GM12878 (cell line): ENCODE data around the gene SUGCT. TPM values are rescaled to one million over a fixed set of nuclear protein-coding genes. Genes with fewer than 3 reads are reported as not detected.

Source experiments
- ATAC-seq: fragments of 200-7000 bp; cut with Tn5 transposase; 3 replicates; pipeline ENCODE4 v1.9.1; 2020; ENCODE audit warnings: mild to moderate bottlenecking, moderate library complexity
- BruUV-seq: library from RNA; stranded (reverse); fragments of 400-500 nt; replicated peaks from 2 replicates; lab custom pipeline; 2021; lab: Mats Ljungman, UMichigan
- CTCF ChIA-PET: fragments of 300-600 bp; sonication (Branson Sonifier 250); formaldehyde crosslinking; extraction: SDS; loops from one replicate; lab custom pipeline; 2021; ENCODE audit warnings: inconsistent platforms; lab: Yijun Ruan, JAX
- POLR2A ChIA-PET: fragments of 350-600 bp; formaldehyde crosslinking; extraction: SDS; loops from one replicate; lab custom pipeline; 2021; ENCODE audit warnings: inconsistent platforms; lab: Charles Lee
- RAD21 ChIA-PET: fragments of 300-600 bp; sonication (Branson Sonifier 250); formaldehyde crosslinking; loops from one replicate; lab custom pipeline; 2023; ENCODE audit warnings: antibody characterized with exemption; ENCODE audit not compliant: unreplicated experiment; lab: Charles Lee
- SMC1A ChIA-PET: fragments of 300-600 bp; sonication (Branson Sonifier 250); formaldehyde crosslinking; loops from one replicate; lab custom pipeline; 2023; ENCODE audit not compliant: unreplicated experiment, uncharacterized antibody; lab: Charles Lee
- DNase-seq: peaks from one replicate; pipeline ENCODE4 v3.0.0-alpha.2; 2011; ENCODE audit warnings: low read depth, low spot score
- FAIRE-seq: peaks from 3 replicates; lab custom pipeline; 2011; peaks lifted over from hg19 to GRCh38; lab: Jason Lieb, UNC
- H2AFZ ChIP-seq: 2 replicates; pipeline ENCODE4 v1.6.0; 2011; ENCODE audit warnings: low read depth, low read length, control low read depth; ENCODE audit not compliant: control insufficient read depth
- H3K27ac ChIP-seq: 2 replicates; pipeline ENCODE4 v1.5.1; 2011; ENCODE audit warnings: control low read depth; ENCODE audit not compliant: control insufficient read depth, insufficient read depth
- H3K27me3 ChIP-seq, 2 experiments: replicated peaks in 1 of 2; 2 replicates each; pipeline versions ENCODE4 v1.6.0 to v1.6.1; 2011; ENCODE audit warnings: low read length in 1 of 2; ENCODE audit not compliant: control insufficient read depth in 2 of 2, insufficient read depth in 2 of 2
- H3K36me3 ChIP-seq, 2 experiments: 2 replicates each; pipeline ENCODE4 v1.5.1; 2011; ENCODE audit warnings: low read length in 1 of 2; ENCODE audit not compliant: control insufficient read depth in 2 of 2, insufficient read depth in 2 of 2
- H3K4me1 ChIP-seq: 2 replicates; pipeline ENCODE4 v1.6.1; 2011; ENCODE audit warnings: mild to moderate bottlenecking, low read length, moderate library complexity, mixed read lengths; ENCODE audit not compliant: control insufficient read depth, insufficient read depth
- H3K4me2 ChIP-seq: 2 replicates; pipeline ENCODE4 v1.6.0; 2011; ENCODE audit warnings: control low read depth; ENCODE audit not compliant: control insufficient read depth, insufficient read depth
- H3K4me3 ChIP-seq: fragments of 200-600 bp; sonication (generic); 2 replicates; pipeline ENCODE4 v1.5.1; 2016
- H3K79me2 ChIP-seq: 2 replicates; pipeline ENCODE4 v1.6.0; 2011; ENCODE audit warnings: low read length; ENCODE audit not compliant: control insufficient read depth, insufficient read depth
- H3K9ac ChIP-seq: 2 replicates; pipeline ENCODE4 v1.8.0; 2011; ENCODE audit warnings: low read length, control low read depth, mixed read lengths; ENCODE audit not compliant: control insufficient read depth, insufficient read depth
- H3K9me3 ChIP-seq: replicated peaks from 3 replicates; pipeline ENCODE4 v1.5.1; 2011; ENCODE audit warnings: mild to moderate bottlenecking, low read length; ENCODE audit not compliant: control insufficient read depth, insufficient read depth
- H4K20me1 ChIP-seq: 2 replicates; pipeline ENCODE4 v1.6.0; 2011; ENCODE audit not compliant: control insufficient read depth, insufficient read depth
- CEBPZ ChIP-seq: fragments of 150-350 bp; IDR thresholded peaks from 2 replicates; pipeline ENCODE4 v1.6.1; 2016; ENCODE audit warnings: low read depth, low read length
- CHD4 ChIP-seq: fragments of 200-600 bp; sonication (generic); IDR thresholded peaks from 2 replicates; pipeline ENCODE4 v1.6.1; 2016; ENCODE audit warnings: mild to moderate bottlenecking
- E2F8 ChIP-seq: fragments of 450-650 bp; IDR thresholded peaks from 2 replicates; pipeline ENCODE4 v1.6.1; 2018; ENCODE audit warnings: mild to moderate bottlenecking, low read depth, moderate library complexity; ENCODE audit not compliant: partially characterized antibody
- FOXM1 ChIP-seq: IDR thresholded peaks from 2 replicates; pipeline ENCODE4 v1.6.1; 2012; ENCODE audit warnings: low read depth, mild to moderate bottlenecking, inconsistent platforms, low read length, moderate library complexity
- IKZF1 ChIP-seq: fragments of 450-650 bp; conservative IDR thresholded peaks from 2 replicates; pipeline ENCODE4 v1.6.1; 2017; ENCODE audit warnings: antibody characterized with exemption, mild to moderate bottlenecking
- IRF4 ChIP-seq: IDR thresholded peaks from 2 replicates; pipeline ENCODE4 v1.6.1; 2011; ENCODE audit warnings: low read depth, low read length
- LARP7 ChIP-seq: fragments of 450-650 bp; IDR thresholded peaks from 2 replicates; pipeline ENCODE4 v1.6.1; 2017; ENCODE audit warnings: mild to moderate bottlenecking
- NFYA ChIP-seq: IDR thresholded peaks from 2 replicates; pipeline ENCODE4 v1.6.1; 2011; ENCODE audit warnings: low read depth, mild to moderate bottlenecking, low read length, improper control_type of control experiment, borderline replicate concordance
- SMAD5 ChIP-seq: IDR thresholded peaks from 2 replicates; pipeline ENCODE4 v1.6.1; 2016; ENCODE audit warnings: antibody characterized with exemption, low read depth
- SPI1 ChIP-seq: IDR thresholded peaks from 2 replicates; pipeline ENCODE4 v1.6.1; 2011; ENCODE audit warnings: low read depth, mild to moderate bottlenecking, low read length, moderate library complexity, borderline replicate concordance; ENCODE audit not compliant: insufficient read depth
- SREBF2 ChIP-seq: IDR thresholded peaks from 2 replicates; pipeline ENCODE4 v1.6.1; 2012; ENCODE audit warnings: mild to moderate bottlenecking, low read length
- YY1 ChIP-seq: IDR thresholded peaks from 2 replicates; pipeline ENCODE4 v1.6.1; 2011; ENCODE audit warnings: low read depth, mild to moderate bottlenecking, low read length
- ZBTB11 ChIP-seq: fragments of 450-650 bp; formaldehyde crosslinking; IDR thresholded peaks from 2 replicates; pipeline ENCODE4 v1.5.0; 2022; ENCODE audit warnings: mild to moderate bottlenecking, missing genetic modification characterization
- ZBTB33 ChIP-seq: fragments of 450-650 bp; IDR thresholded peaks from 2 replicates; pipeline ENCODE4 v1.6.1; 2017; ENCODE audit warnings: mild to moderate bottlenecking
- ZSCAN29 ChIP-seq: fragments of 450-650 bp; IDR thresholded peaks from 2 replicates; pipeline ENCODE4 v1.6.1; 2017; ENCODE audit warnings: mild to moderate bottlenecking, moderate library complexity
- WGBS: methylation state at CpG from one replicate; pipeline ENCODE4 v1.1.6; 2016; ENCODE audit warnings: low lambda C conversion rate; ENCODE audit not compliant: insufficient replicate concordance, insufficient coverage; ENCODE audit errors: missing lambda C conversion rate; 5-methylcytosine and 5-hydroxymethylcytosine counted together
- in situ Hi-C: fragments of 300-500 bp; cut with MboI; formaldehyde crosslinking; loops from 9 replicates; pipeline ENCODE4 v1.14.3; 2018; ENCODE audit warnings: mixed read lengths
- intact Hi-C: fragments of 100-400 bp; cut with micrococcal nuclease; formaldehyde crosslinking; loops from one replicate; pipeline ENCODE4 v1.14.2; 2022; ENCODE audit not compliant: unreplicated experiment
- polyA plus RNA-seq, 11 experiments: library from polyadenylated mRNA; depleted of rRNA in 4 of 11; unstranded in 6 of 11; stranded (reverse) in 5 of 11; fragments of >200 nt; fragmentation: Nextera tagmentation in 4 of 11; fragmentation: Illumina TruSeq in 1 of 11; extraction: Ambion mirVana in 4 of 11; extraction: Trizol in 1 of 11; gene quantifications; 1 replicate in 1 of 11; 2 replicates in 10 of 11; pipeline versions ENCODE4 v1.2.1 to v1.2.3, GENCODE V29; 2011 to 2016; ENCODE audit warnings: inconsistent platforms in 2 of 11, missing spikeins in 2 of 11, low read depth in 1 of 11
- total RNA-seq, 4 experiments: library from RNA; depleted of rRNA in 3 of 4; stranded (reverse); fragments of >200 nt in 3 of 4; fragmentation: Illumina TruSeq in 1 of 4; extraction: Trizol in 1 of 4; gene quantifications; 2 replicates each; pipeline versions ENCODE4 v1.2.1 to v1.2.3, GENCODE V29; 2013 to 2021

The SUGCT gene
- total and polyA plus RNA-seq, 10 of the 15 experiments (the other 5 are each of a cell fraction or from before 2014, with no cell fraction given): 0.08 to 1.2 (median 0.67) TPM; not detected in 1

GRCh38 chr7:40722242-40722641 lies 587.4 kb downstream of the SUGCT start:
- ChIA-PET SMC1A (no interaction called here), RAD21 (no interaction called here), POLR2A (no interaction called here), CTCF (no interaction called here)
- H3K27me3 ChIP-seq: no peaks in the 10 kb centered on the region
- no peak overlapping the region for H3K27ac ChIP-seq
- no peak overlapping the region for H3K9ac ChIP-seq
- H3K4me3 ChIP-seq: no peak overlapping the region
- DNase-seq (no peak), ATAC-seq (no peak), FAIRE-seq (no peak)
- WGBS: 28% methylated on average over 2 of the region's 2 CpGs
- no peak overlapping the region for H3K4me2 ChIP-seq
- H3K79me2 ChIP-seq: no peaks in the 10 kb centered on the region
- intact Hi-C loops: no loop called here
- H4K20me1 ChIP-seq: no peaks in the 10 kb centered on the region
- H2AFZ ChIP-seq: no peak overlapping the region
- no peaks in the 10 kb centered on the region for H3K4me1 ChIP-seq
- BruUV-seq: no TSS peak
- H3K9me3 ChIP-seq: no peaks in the 10 kb centered on the region; the same call in 2 of the 3 replicates
- H3K36me3 ChIP-seq: no peaks in the 10 kb centered on the region
- in situ Hi-C loops: no loop called here
- no peak for TF ChIP-seq FOXM1
- TF ChIP-seq SREBF2: no peak
- no peak for TF ChIP-seq ZSCAN29
- no peak for TF ChIP-seq ZBTB33
- TF ChIP-seq IRF4: no peak
- TF ChIP-seq CEBPZ: no peak
- TF ChIP-seq IKZF1: no peak
- no peak for TF ChIP-seq SMAD5
- TF ChIP-seq CHD4: no peak
- no peak for TF ChIP-seq LARP7
- TF ChIP-seq E2F8: no peak
- no peak for TF ChIP-seq SPI1
- TF ChIP-seq NFYA: no peak
- TF ChIP-seq YY1: no peak
- TF ChIP-seq ZBTB11 (CRISPR knock-in tag): no peak
